HCT116 (cell line): ENCODE measurements around the gene LUC7L. TPM values are rescaled to one million over a fixed set of nuclear protein-coding genes. Genes with fewer than 3 reads are reported as not detected.

Source experiments
- ATAC-seq: fragments of 200-7000 bp; cut with Tn5 transposase; 2 replicates; pipeline ENCODE4 v1.9.1; 2020; ENCODE audit warnings: mild to moderate bottlenecking, moderate library complexity
- BruUV-seq: library from RNA; stranded (reverse); fragments of 400-500 nt; replicated peaks from 2 replicates; lab custom pipeline; 2021; lab: Mats Ljungman, UMichigan
- CTCF ChIA-PET: fragments of 300-600 bp; sonication (Branson Sonifier 250); formaldehyde crosslinking; loops from one replicate; lab custom pipeline; 2021; ENCODE audit warnings: antibody characterized with exemption; lab: Charles Lee
- POLR2A ChIA-PET: fragments of 300-600, 350-600 bp; sonication (Branson Sonifier 250); formaldehyde crosslinking; loops from one replicate; lab custom pipeline; 2021; ENCODE audit warnings: antibody characterized with exemption; lab: Charles Lee
- RAD21 ChIA-PET, 2 experiments: fragments of 300-600 bp; sonication (Branson Sonifier 250); formaldehyde crosslinking; loops; one replicate each; lab custom pipeline; 2023; ENCODE audit warnings: low total read pairs in 2 of 2; ENCODE audit not compliant: uncharacterized antibody in 2 of 2, unreplicated experiment in 2 of 2, low non-redundant PET in 1 of 2; lab: Charles Lee
- DNase-seq: peaks from one replicate; pipeline ENCODE4 v3.0.0-alpha.2; 2010; ENCODE audit warnings: low read depth, low spot score
- H2AFZ ChIP-seq: fragments of 200-600 bp; shearing (Covaris generic), sonication (generic); 2 replicates; pipeline ENCODE4 v1.6.1; 2017; ENCODE audit warnings: low read depth, mixed run types, mixed read lengths, antibody characterized with exemption, low read length; ENCODE audit not compliant: poor library complexity, severe bottlenecking
- H3K27ac ChIP-seq: 2 replicates; pipeline ENCODE4 v1.5.1; 2012; ENCODE audit warnings: low read depth, low read length
- H3K27me3 ChIP-seq: fragments of 200-600 bp; sonication (generic); 2 replicates; pipeline ENCODE4 v1.6.1; 2016; ENCODE audit warnings: mixed run types, low read length, mixed read lengths; ENCODE audit not compliant: insufficient read depth
- H3K36me3 ChIP-seq, 2 experiments: fragments of 200-500 bp in 1 of 2; fragments of 200-600 bp in 1 of 2; sonication (Bioruptor generic) in 1 of 2; sonication (generic) in 1 of 2; 2 replicates each; pipeline versions ENCODE4 v1.5.1 to v1.6.1; 2014 to 2016; ENCODE audit warnings: low read length in 2 of 2, inconsistent platforms in 1 of 2, mixed read lengths in 1 of 2, mixed run types in 1 of 2; ENCODE audit not compliant: insufficient read depth in 2 of 2, control insufficient read depth in 1 of 2
- H3K4me1 ChIP-seq, 2 experiments: fragments of 200-600 bp in 1 of 2; sonication (generic) in 1 of 2; 2 replicates each; pipeline versions ENCODE4 v1.5.1 to v1.6.1; 2012 to 2017; ENCODE audit warnings: low read length in 2 of 2, inconsistent platforms in 1 of 2, mild to moderate bottlenecking in 1 of 2, mixed read lengths in 1 of 2, mixed run types in 1 of 2, moderate library complexity in 1 of 2; ENCODE audit not compliant: insufficient read depth in 2 of 2, control insufficient read depth in 1 of 2
- H3K4me2 ChIP-seq: fragments of 200-600 bp; sonication (generic); 2 replicates; pipeline ENCODE4 v1.6.1; 2017; ENCODE audit warnings: mixed run types, low read length, mixed read lengths
- H3K4me3 ChIP-seq, 2 experiments: fragments of 200-600 bp in 1 of 2; sonication (generic) in 1 of 2; replicated peaks in 1 of 2; 2 replicates each; pipeline ENCODE4 v1.5.1; 2011 to 2016; ENCODE audit warnings: low read length in 2 of 2, control low read depth in 1 of 2, low read depth in 1 of 2, mild to moderate bottlenecking in 1 of 2, mixed read lengths in 1 of 2, mixed run types in 1 of 2
- H3K79me2 ChIP-seq: fragments of 200-600 bp; sonication (generic); 2 replicates; pipeline ENCODE4 v1.6.1; 2017; ENCODE audit warnings: mild to moderate bottlenecking, mixed run types, low read length, moderate library complexity, mixed read lengths; ENCODE audit not compliant: insufficient read depth
- H3K9ac ChIP-seq: fragments of 200-600 bp; sonication (generic); 2 replicates; pipeline ENCODE4 v1.6.1; 2016; ENCODE audit warnings: low read length, mixed read lengths
- H3K9me2 ChIP-seq: fragments of 200-600 bp; sonication (generic), shearing (Covaris generic); 2 replicates; pipeline ENCODE4 v1.6.1; 2017; ENCODE audit warnings: mixed run types, mild to moderate bottlenecking, moderate library complexity; ENCODE audit not compliant: insufficient read depth
- H3K9me3 ChIP-seq, 2 experiments: fragments of 200-500 bp in 1 of 2; fragments of 200-600 bp in 1 of 2; sonication (Bioruptor generic) in 1 of 2; sonication (generic) in 1 of 2; 2 replicates each; pipeline ENCODE4 v1.6.1; 2014 to 2017; ENCODE audit warnings: low read length in 2 of 2, mixed read lengths in 2 of 2, inconsistent platforms in 1 of 2, low read depth in 1 of 2, mild to moderate bottlenecking in 1 of 2, mixed run types in 1 of 2, moderate library complexity in 1 of 2; ENCODE audit not compliant: control insufficient read depth in 1 of 2, insufficient read depth in 1 of 2
- H4K20me1 ChIP-seq: fragments of 200-600 bp; sonication (generic), shearing (Covaris generic); 2 replicates; pipeline ENCODE4 v1.6.1; 2017; ENCODE audit warnings: mixed run types, mild to moderate bottlenecking, moderate library complexity; ENCODE audit not compliant: insufficient read depth
- ATF3 ChIP-seq: IDR thresholded peaks from 2 replicates; pipeline ENCODE4 v1.6.1; 2012
- CEBPB ChIP-seq: IDR thresholded peaks from 2 replicates; pipeline ENCODE4 v1.6.1; 2012; ENCODE audit warnings: low read depth
- CTCF ChIP-seq, 3 experiments: fragments of 200-600 bp in 1 of 3; sonication (generic) in 1 of 3; IDR thresholded peaks in 2 of 3; conservative IDR thresholded peaks in 1 of 3; 2 replicates each; pipeline ENCODE4 v1.5.1; 2012 to 2017; ENCODE audit warnings: low read depth in 2 of 3, low read length in 2 of 3, antibody characterized with exemption in 1 of 3, borderline replicate concordance in 1 of 3, control low read depth in 1 of 3, mild to moderate bottlenecking in 1 of 3, mixed read lengths in 1 of 3, mixed run types in 1 of 3, moderate library complexity in 1 of 3; ENCODE audit not compliant: insufficient read depth in 1 of 3
- EGR1 ChIP-seq: IDR thresholded peaks from 2 replicates; pipeline ENCODE4 v1.6.1; 2012; ENCODE audit warnings: low read depth
- ELF1 ChIP-seq: IDR thresholded peaks from 2 replicates; pipeline ENCODE4 v1.6.1; 2012; ENCODE audit warnings: low read depth, borderline replicate concordance
- EZH2 ChIP-seq: fragments of 200-600 bp; sonication (generic); IDR thresholded peaks from 2 replicates; pipeline ENCODE4 v1.6.1; 2017; ENCODE audit warnings: antibody characterized with exemption, mixed run types
- FOSL1 ChIP-seq: IDR thresholded peaks from 2 replicates; pipeline ENCODE4 v1.6.1; 2012; ENCODE audit warnings: low read depth
- JUND ChIP-seq: IDR thresholded peaks from 2 replicates; pipeline ENCODE4 v1.6.1; 2012
- POLR2A ChIP-seq: IDR thresholded peaks from 2 replicates; pipeline ENCODE4 v1.7.0; 2011; ENCODE audit warnings: borderline replicate concordance; ENCODE audit not compliant: insufficient read depth, insufficient read length; ENCODE audit errors: extremely low read depth
- SP1 ChIP-seq: IDR thresholded peaks from 2 replicates; pipeline ENCODE4 v1.6.1; 2012; ENCODE audit warnings: low read depth
- SRF ChIP-seq: IDR thresholded peaks from 2 replicates; pipeline ENCODE4 v1.6.1; 2012; ENCODE audit warnings: low read depth
- TCF7L2 ChIP-seq: IDR thresholded peaks from 2 replicates; pipeline ENCODE4 v1.7.0; 2011; ENCODE audit warnings: borderline replicate concordance, inconsistent platforms; ENCODE audit not compliant: insufficient read depth, insufficient read length; ENCODE audit errors: extremely low read depth
- ZNF274 ChIP-seq: fragments of 200-500 bp; sonication (Bioruptor generic); IDR thresholded peaks from 2 replicates; pipeline ENCODE4 v1.6.1; 2014; ENCODE audit warnings: mild to moderate bottlenecking, low read depth, low read length, inconsistent platforms
- intact Hi-C: fragments of 100-400 bp; cut with micrococcal nuclease; formaldehyde crosslinking; loops from 2 replicates; pipeline ENCODE4 v1.10.0; 2022
- total RNA-seq: library from RNA; stranded (reverse); gene quantifications from one replicate; pipeline ENCODE4 v1.2.1, GENCODE V29; 2021; ENCODE audit not compliant: unreplicated experiment
- TF ChIP-seq, protein P1 (sequence below): IDR thresholded peaks from 2 replicates; pipeline ENCODE4 v1.6.1; 2012; ENCODE audit warnings: low read depth
- TF ChIP-seq, protein P2 (sequence below): IDR thresholded peaks from 2 replicates; pipeline ENCODE4 v1.6.1; 2011; ENCODE audit warnings: mild to moderate bottlenecking, low read length, moderate library complexity; ENCODE audit not compliant: insufficient replicate concordance; ENCODE audit errors: extremely low read depth

The LUC7L gene
- total RNA-seq, 1 experiment from 2014 or later = 50.5 TPM

GRCh38 chr16:149024-149660, 80.1 kb downstream of the LUC7L start:
- ChIA-PET RAD21 (no interaction called here), POLR2A (no interaction called here), CTCF (no interaction called here)
- no peaks in the 10 kb centered on the region for H3K9me3 ChIP-seq
- no peaks in the 10 kb centered on the region for H3K36me3 ChIP-seq
- H3K9me2 ChIP-seq = no peaks in the 10 kb centered on the region
- TF ChIP-seq CTCF (IDR thresholded peaks at IDR 0.05 in 2 of 3, conservative IDR thresholded peaks at IDR 0.05 in 1 of 3; ENCODE audit: borderline replicate concordance in 1 of 3, insufficient read depth in 1 of 3, low read depth in 2 of 3, low read length in 2 of 3) (no peak), POLR2A (no peak), SRF (no peak), ZNF274 (no peak), CEBPB (no peak), EGR1 (no peak), EZH2 (no peak), TCF7L2 (no peak), ELF1 (no peak), SP1 (no peak), FOSL1 (no peak), JUND (no peak), ATF3 (no peak)
- TF ChIP-seq, protein P1, sequence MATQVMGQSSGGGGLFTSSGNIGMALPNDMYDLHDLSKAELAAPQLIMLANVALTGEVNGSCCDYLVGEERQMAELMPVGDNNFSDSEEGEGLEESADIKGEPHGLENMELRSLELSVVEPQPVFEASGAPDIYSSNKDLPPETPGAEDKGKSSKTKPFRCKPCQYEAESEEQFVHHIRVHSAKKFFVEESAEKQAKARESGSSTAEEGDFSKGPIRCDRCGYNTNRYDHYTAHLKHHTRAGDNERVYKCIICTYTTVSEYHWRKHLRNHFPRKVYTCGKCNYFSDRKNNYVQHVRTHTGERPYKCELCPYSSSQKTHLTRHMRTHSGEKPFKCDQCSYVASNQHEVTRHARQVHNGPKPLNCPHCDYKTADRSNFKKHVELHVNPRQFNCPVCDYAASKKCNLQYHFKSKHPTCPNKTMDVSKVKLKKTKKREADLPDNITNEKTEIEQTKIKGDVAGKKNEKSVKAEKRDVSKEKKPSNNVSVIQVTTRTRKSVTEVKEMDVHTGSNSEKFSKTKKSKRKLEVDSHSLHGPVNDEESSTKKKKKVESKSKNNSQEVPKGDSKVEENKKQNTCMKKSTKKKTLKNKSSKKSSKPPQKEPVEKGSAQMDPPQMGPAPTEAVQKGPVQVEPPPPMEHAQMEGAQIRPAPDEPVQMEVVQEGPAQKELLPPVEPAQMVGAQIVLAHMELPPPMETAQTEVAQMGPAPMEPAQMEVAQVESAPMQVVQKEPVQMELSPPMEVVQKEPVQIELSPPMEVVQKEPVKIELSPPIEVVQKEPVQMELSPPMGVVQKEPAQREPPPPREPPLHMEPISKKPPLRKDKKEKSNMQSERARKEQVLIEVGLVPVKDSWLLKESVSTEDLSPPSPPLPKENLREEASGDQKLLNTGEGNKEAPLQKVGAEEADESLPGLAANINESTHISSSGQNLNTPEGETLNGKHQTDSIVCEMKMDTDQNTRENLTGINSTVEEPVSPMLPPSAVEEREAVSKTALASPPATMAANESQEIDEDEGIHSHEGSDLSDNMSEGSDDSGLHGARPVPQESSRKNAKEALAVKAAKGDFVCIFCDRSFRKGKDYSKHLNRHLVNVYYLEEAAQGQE = no peak
- TF ChIP-seq, protein P2, sequence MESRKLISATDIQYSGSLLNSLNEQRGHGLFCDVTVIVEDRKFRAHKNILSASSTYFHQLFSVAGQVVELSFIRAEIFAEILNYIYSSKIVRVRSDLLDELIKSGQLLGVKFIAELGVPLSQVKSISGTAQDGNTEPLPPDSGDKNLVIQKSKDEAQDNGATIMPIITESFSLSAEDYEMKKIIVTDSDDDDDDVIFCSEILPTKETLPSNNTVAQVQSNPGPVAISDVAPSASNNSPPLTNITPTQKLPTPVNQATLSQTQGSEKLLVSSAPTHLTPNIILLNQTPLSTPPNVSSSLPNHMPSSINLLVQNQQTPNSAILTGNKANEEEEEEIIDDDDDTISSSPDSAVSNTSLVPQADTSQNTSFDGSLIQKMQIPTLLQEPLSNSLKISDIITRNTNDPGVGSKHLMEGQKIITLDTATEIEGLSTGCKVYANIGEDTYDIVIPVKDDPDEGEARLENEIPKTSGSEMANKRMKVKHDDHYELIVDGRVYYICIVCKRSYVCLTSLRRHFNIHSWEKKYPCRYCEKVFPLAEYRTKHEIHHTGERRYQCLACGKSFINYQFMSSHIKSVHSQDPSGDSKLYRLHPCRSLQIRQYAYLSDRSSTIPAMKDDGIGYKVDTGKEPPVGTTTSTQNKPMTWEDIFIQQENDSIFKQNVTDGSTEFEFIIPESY = no peak
- DNase-seq = no peak
- intact Hi-C loops = no loop called here
- no peaks in the 10 kb centered on the region for H3K79me2 ChIP-seq
- H3K27ac ChIP-seq = no peak overlapping the region
- no peaks in the 10 kb centered on the region for H4K20me1 ChIP-seq
- H3K4me3 ChIP-seq = no peak overlapping the region
- no peak overlapping the region for H2AFZ ChIP-seq
- H3K27me3 ChIP-seq = no peaks in the 10 kb centered on the region
- no peaks in the 10 kb centered on the region; a peak in 1 of 4 replicates for H3K4me1 ChIP-seq
- no peak for ATAC-seq
- H3K4me2 ChIP-seq = no peak overlapping the region
- BruUV-seq = no TSS peak
- H3K9ac ChIP-seq = no peak overlapping the region
